Endothelial cell (in vitro differentiated cells): ENCODE measurements around the gene CHRNG. TPM values are rescaled to one million over a fixed set of nuclear protein-coding genes. Genes with fewer than 3 reads are reported as not detected.

Source experiments
- DNase-seq: peaks from one replicate; pipeline ENCODE4 v3.0.0; 2021; ENCODE audit warnings: low spot score
- H3K27ac Mint-ChIP-seq: one replicate; pipeline ENCODE4 v1.8.0; 2021; ENCODE audit warnings: mixed read lengths, inconsistent platforms; ENCODE audit not compliant: unreplicated experiment
- H3K27me3 Mint-ChIP-seq: one replicate; pipeline ENCODE4 v1.8.0; 2021; ENCODE audit warnings: mild to moderate bottlenecking, moderate library complexity, mixed read lengths, inconsistent platforms; ENCODE audit not compliant: unreplicated experiment
- H3K36me3 Mint-ChIP-seq: one replicate; pipeline ENCODE4 v1.8.0; 2021; ENCODE audit warnings: mild to moderate bottlenecking, low read depth, mixed read lengths, inconsistent platforms; ENCODE audit not compliant: unreplicated experiment
- H3K4me1 Mint-ChIP-seq: one replicate; pipeline ENCODE4 v1.8.0; 2021; ENCODE audit warnings: mild to moderate bottlenecking, mixed read lengths, inconsistent platforms; ENCODE audit not compliant: unreplicated experiment
- H3K4me3 Mint-ChIP-seq: one replicate; pipeline ENCODE4 v1.8.0; 2021; ENCODE audit warnings: mild to moderate bottlenecking, mixed read lengths, inconsistent platforms; ENCODE audit not compliant: unreplicated experiment
- H3K9me3 Mint-ChIP-seq: one replicate; pipeline ENCODE4 v1.8.0; 2021; ENCODE audit warnings: mixed read lengths, inconsistent platforms; ENCODE audit not compliant: unreplicated experiment
- total RNA-seq: library from RNA; stranded (reverse); fragmentation: NEBNext Ultra II Directional; extraction: Animal tissue kit (Norgen Biotek cat#: 25700); gene quantifications from one replicate; pipeline ENCODE4 v1.2.1, GENCODE V29; 2021; ENCODE audit not compliant: unreplicated experiment
- TF ChIP-seq, protein P1 (sequence below): fragments of 200-600 bp; sonication (generic); IDR thresholded peaks from one replicate; pipeline ENCODE4 v1.5.0; 2021; ENCODE audit warnings: antibody characterized with exemption; ENCODE audit not compliant: unreplicated experiment

The CHRNG gene
- total RNA-seq, 1 donor from 2014 or later = not detected

DNA sequence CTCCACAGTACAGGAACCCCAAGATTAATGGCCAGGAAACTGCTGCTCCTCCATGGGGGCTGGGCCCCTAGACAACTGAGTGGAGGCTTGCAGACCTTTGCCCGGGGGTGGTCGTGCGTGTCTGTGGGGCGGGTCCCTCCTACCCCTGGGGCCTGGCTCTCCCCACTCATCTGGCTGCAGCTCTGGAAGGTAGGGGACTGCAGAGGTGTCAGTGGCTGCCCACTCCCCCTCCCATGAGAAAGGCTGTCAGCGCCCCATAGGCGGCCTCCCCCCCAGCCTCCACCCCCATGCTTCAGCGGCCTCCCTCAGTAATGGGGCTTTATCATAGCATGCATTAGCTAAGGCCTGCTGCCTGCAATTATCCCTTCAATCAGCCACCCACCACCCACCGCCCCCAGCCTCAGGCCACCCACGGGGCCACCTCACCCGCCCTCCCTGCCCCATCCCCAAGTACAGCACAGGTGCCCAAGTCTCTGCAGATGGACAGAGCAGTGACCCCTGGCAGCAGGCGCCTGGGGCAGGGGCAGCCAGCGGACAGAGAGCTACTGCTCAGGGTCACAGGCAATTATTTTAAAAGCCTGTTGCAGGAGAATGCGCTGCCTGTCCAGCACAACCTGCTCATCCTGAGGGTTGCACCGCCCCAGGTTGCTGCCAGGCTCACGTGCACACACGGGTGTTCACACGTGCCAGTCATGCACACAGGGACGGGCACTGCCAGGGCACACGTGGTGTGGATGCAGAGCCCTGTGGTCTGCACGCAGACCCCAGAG, 42.8 kb upstream of the CHRNG start:
- Mint-ChIP-seq H3K4me1 (no peaks in the 10 kb centered on the region), H3K27ac (no peak overlapping the region), H3K4me3 (no peak overlapping the region), H3K36me3 (no peaks in the 10 kb centered on the region), H3K27me3 (peaks cover 10% of the 10 kb centered on the region), H3K9me3 (no peaks in the 10 kb centered on the region)
- TF ChIP-seq, protein P1, sequence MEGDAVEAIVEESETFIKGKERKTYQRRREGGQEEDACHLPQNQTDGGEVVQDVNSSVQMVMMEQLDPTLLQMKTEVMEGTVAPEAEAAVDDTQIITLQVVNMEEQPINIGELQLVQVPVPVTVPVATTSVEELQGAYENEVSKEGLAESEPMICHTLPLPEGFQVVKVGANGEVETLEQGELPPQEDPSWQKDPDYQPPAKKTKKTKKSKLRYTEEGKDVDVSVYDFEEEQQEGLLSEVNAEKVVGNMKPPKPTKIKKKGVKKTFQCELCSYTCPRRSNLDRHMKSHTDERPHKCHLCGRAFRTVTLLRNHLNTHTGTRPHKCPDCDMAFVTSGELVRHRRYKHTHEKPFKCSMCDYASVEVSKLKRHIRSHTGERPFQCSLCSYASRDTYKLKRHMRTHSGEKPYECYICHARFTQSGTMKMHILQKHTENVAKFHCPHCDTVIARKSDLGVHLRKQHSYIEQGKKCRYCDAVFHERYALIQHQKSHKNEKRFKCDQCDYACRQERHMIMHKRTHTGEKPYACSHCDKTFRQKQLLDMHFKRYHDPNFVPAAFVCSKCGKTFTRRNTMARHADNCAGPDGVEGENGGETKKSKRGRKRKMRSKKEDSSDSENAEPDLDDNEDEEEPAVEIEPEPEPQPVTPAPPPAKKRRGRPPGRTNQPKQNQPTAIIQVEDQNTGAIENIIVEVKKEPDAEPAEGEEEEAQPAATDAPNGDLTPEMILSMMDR = no peak
- DNase-seq = no peak

- TF ChIP-seq, protein P1 = no peak
- Mint-ChIP-seq H3K27ac (no peak overlapping the region), H3K4me3 (no peak overlapping the region), H3K4me1 (no peaks in the 10 kb centered on the region), H3K9me3 (no peaks in the 10 kb centered on the region), H3K27me3 (peaks cover 8% of the 10 kb centered on the region), H3K36me3 (no peaks in the 10 kb centered on the region)
- no peak for DNase-seq
Measured at GRCh38 chr2:232497348-232497747, 42.1 kb upstream of the CHRNG start.

- Mint-ChIP-seq H3K27ac (no peak overlapping the region), H3K27me3 (peaks cover 8% of the 10 kb centered on the region)
- TF ChIP-seq, protein P1 = no peak
Measured at GRCh38 chr2:232498452-232498851, 41.0 kb upstream of the CHRNG start.

DNA sequence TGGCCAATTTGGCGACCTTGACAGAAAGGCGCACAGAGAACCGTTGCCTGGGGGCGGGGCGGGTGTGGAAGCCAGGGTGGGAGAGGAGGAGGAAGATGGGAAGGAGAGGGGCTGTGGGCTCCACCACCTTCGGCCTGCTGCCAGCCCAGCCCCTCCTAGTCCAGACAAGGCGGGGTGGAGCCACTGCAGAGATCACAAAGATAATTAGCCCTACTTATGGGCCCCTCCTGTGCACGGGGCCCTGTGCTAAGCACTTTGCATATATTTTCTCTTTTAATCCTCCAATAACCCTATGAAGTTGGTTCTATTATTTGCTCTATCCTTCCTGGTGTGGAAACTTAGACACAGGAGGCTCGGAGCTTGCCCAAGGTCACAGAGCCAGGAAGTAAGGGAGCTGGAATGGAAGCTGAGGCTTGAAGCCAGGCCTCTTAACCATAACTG, 38.1 kb upstream of the CHRNG start:
- Mint-ChIP-seq H3K36me3 (no peaks in the 10 kb centered on the region), H3K4me1 (no peaks in the 10 kb centered on the region), H3K27ac (no peak overlapping the region), H3K4me3 (no peak overlapping the region), H3K9me3 (no peaks in the 10 kb centered on the region), H3K27me3 (peaks cover 14% of the 10 kb centered on the region)
- no peak for DNase-seq
- TF ChIP-seq, protein P1 = no peak

More at GRCh38 chr2:232498452-232498851, 41.0 kb upstream of the CHRNG start:
- Mint-ChIP-seq H3K4me3 (no peak overlapping the region), H3K36me3 (no peaks in the 10 kb centered on the region), H3K9me3 (no peaks in the 10 kb centered on the region), H3K4me1 (no peaks in the 10 kb centered on the region)
- DNase-seq = no peak

DNA sequence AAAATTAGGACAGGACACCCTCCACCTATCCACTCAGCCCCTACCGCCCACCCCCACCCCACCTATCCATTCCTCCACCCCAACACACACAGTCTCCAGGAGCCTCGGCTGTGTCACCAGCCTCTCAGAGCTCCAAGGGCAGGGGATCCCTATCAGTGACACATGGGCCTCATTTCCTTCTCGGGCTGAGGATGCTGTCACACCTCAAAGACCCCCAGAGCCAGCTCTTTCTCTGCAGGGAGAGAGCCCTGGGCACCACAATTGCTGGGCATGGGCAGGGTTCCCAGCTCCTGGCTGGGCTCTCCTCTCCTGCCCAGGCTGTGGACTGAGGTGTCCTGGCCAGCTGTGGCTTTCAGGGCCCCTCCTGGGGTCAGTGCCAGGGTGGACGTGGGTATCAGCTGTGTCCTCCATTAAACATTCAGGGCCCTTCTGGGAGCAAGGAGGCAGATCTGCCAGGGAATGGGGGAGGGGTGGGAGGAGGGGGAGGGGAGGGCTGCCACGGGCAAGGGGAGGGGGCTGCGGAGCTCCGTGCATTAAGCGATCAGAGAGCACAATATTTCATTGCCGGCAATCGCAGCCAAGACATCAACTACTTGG, 37.6 kb upstream of the CHRNG start:
- Mint-ChIP-seq H3K9me3 (no peaks in the 10 kb centered on the region), H3K27ac (no peak overlapping the region), H3K27me3 (peaks cover 14% of the 10 kb centered on the region), H3K36me3 (no peaks in the 10 kb centered on the region), H3K4me3 (no peak overlapping the region), H3K4me1 (no peaks in the 10 kb centered on the region)
- TF ChIP-seq, protein P1 = no peak
- DNase-seq = no peak
